ENCODE measurements around the gene KLHL11.

GRCh38 chr17:41865596-41865893, 322 bp upstream of the KLHL11 start:
- TF ChIP-seq ASH2L (IDR thresholded peaks at IDR 0.05; ENCODE audit: low read length) (no peak), CTCF (IDR thresholded peaks at IDR 0.05; ENCODE audit: control extremely low read depth in 1 of 3, insufficient read depth in 1 of 3, low read depth in 1 of 3, low read length in 3 of 3) (no peak), BRCA1 (IDR thresholded peaks at IDR 0.05; ENCODE audit: low read depth, low read length) (no peak), RAD21 (IDR thresholded peaks at IDR 0.05 in 1 of 2, conservative IDR thresholded peaks at IDR 0.05 in 1 of 2; ENCODE audit: low read depth in 2 of 2, low read length in 2 of 2) (no peak; a peak in 1 of 4 replicates), CREB1 (IDR thresholded peaks at IDR 0.05) (no peak), POLR2A (IDR thresholded peaks at IDR 0.05; ENCODE audit: control extremely low read depth in 1 of 2, low read depth in 2 of 2, low read length in 2 of 2) (peak in 1 of 2 experiments; percentile 10; a peak in 1 of 3 replicates), PHF8 (conservative IDR thresholded peaks at IDR 0.05; ENCODE audit: low read depth, low read length) (no peak), POLR2AphosphoS5 (IDR thresholded peaks at IDR 0.05; ENCODE audit: low read depth, low read length) (peak; percentile 51; the same call in 1 of the 2 replicates), NRF1 (IDR thresholded peaks at IDR 0.05; ENCODE audit: low read depth, low read length) (no peak), RBBP5 (IDR thresholded peaks at IDR 0.05; ENCODE audit: borderline replicate concordance, low read depth, low read length) (no peak), CHD2 (IDR thresholded peaks at IDR 0.05; ENCODE audit: low read length) (no peak), MAX (IDR thresholded peaks at IDR 0.05) (no peak), TAF7 (optimal IDR thresholded peaks at IDR 0.05; ENCODE audit: borderline replicate concordance, low read depth, low read length) (peak; percentile 4)

Measured in H1 (cell line).